T-helper 2 cell (primary cell): ENCODE data around the gene USP12.

ENCODE experiments used
- DNase-seq, 5 experiments: peaks; one replicate each; pipeline versions ENCODE4 v3.0.0 to v3.0.0-alpha.2; 2012 to 2022

Gene USP12

GRCh38 chr13:27120811-27121210 is 50.8 kb downstream of the USP12 start:
- DNase-seq = no peak

- no peak for DNase-seq
These were observed 51.6 kb downstream of the USP12 start for GRCh38 chr13:27120011-27120410.

GRCh38 chr13:27118428-27119054 is 53.1 kb downstream of the USP12 start:
- DNase-seq = no peak

GRCh38 chr13:27117952-27118351 is 53.7 kb downstream of the USP12 start:
- DNase-seq = no peak

- DNase-seq = no peak
These were observed 54.5 kb downstream of the USP12 start for GRCh38 chr13:27117158-27117557.

- no peak for DNase-seq
These were observed 58.2 kb downstream of the USP12 start for GRCh38 chr13:27113436-27113835.

GRCh38 chr13:27112006-27112405 is 59.6 kb downstream of the USP12 start:
- no peak for DNase-seq

- DNase-seq = no peak
These were observed 61.4 kb downstream of the USP12 start for GRCh38 chr13:27110056-27110746.

GRCh38 chr13:27106144-27106543 is 65.5 kb downstream of the USP12 start:
- no peak for DNase-seq

- DNase-seq = no peak
These were observed 67.0 kb downstream of the USP12 start for GRCh38 chr13:27104606-27105005.

- DNase-seq = no peak
These were observed 69.8 kb downstream of the USP12 start for GRCh38 chr13:27101847-27102246.

GRCh38 chr13:27101289-27101688 is 70.3 kb downstream of the USP12 start:
- DNase-seq = no peak

- DNase-seq = peak in 1 of 5 experiments; percentile 29
These were observed 73.9 kb downstream of the USP12 start for GRCh38 chr13:27097691-27098090.

GRCh38 chr13:27091451-27091850 is 80.2 kb downstream of the USP12 start:
- DNase-seq = no peak

- no peak for DNase-seq
These were observed 83.0 kb downstream of the USP12 start for GRCh38 chr13:27088619-27089018.

- no peak for DNase-seq
These were observed 84.9 kb downstream of the USP12 start for GRCh38 chr13:27086599-27087265.

GRCh38 chr13:27083183-27083582 is 88.4 kb downstream of the USP12 start:
- peak in 1 of 5 experiments; percentile 16 for DNase-seq

GRCh38 chr13:27081893-27082679 is 89.5 kb downstream of the USP12 start:
- no peak for DNase-seq

GRCh38 chr13:27080018-27080948 is 91.3 kb downstream of the USP12 start:
- no peak for DNase-seq

- DNase-seq = peak in 1 of 5 experiments; percentile 62
These were observed 92.1 kb downstream of the USP12 start for GRCh38 chr13:27079421-27079958.

- no peak for DNase-seq
These were observed 94.2 kb downstream of the USP12 start for GRCh38 chr13:27077451-27077850.

GRCh38 chr13:27076421-27076820 is 95.2 kb downstream of the USP12 start:
- no peak for DNase-seq
